ENCODE data around the gene ANXA2. TPM values are rescaled to one million over a fixed set of nuclear protein-coding genes. Genes with fewer than 3 reads are reported as not detected.

ANXA2 gene
- total and polyA plus RNA-seq, 4 donors = 62.7 to 138 (median 107) TPM

- no peak for DNase-seq (ENCODE audit: low spot score)
- H3K36me3 ChIP-seq (ENCODE audit: control insufficient read depth in 4 of 4, insufficient read depth in 3 of 4, low read depth in 1 of 4, low read length in 3 of 4) = peaks cover 0 to 4% (median 3%) of the 10 kb centered on the region in 4 donors
- H3K27ac ChIP-seq (ENCODE audit: low read depth in 1 of 2, low read length in 2 of 2) = no peak overlapping the region
Measured at GRCh38 chr15:60442031-60442650, 44.4 kb upstream of the ANXA2 start.

More at GRCh38 chr15:60442031-60442650, 44.4 kb upstream of the ANXA2 start:
- H3K9ac ChIP-seq (ENCODE audit: low read depth in 1 of 2, low read length in 2 of 2) = no peak overlapping the region
- no peak for TF ChIP-seq ATF3 (IDR thresholded peaks at IDR 0.05)
- TF ChIP-seq RAD21 (IDR thresholded peaks at IDR 0.05) = no peak
- no peak for TF ChIP-seq GABPA (IDR thresholded peaks at IDR 0.05 in 1 of 2, conservative IDR thresholded peaks at IDR 0.05 in 1 of 2)
- TF ChIP-seq, protein P1, sequence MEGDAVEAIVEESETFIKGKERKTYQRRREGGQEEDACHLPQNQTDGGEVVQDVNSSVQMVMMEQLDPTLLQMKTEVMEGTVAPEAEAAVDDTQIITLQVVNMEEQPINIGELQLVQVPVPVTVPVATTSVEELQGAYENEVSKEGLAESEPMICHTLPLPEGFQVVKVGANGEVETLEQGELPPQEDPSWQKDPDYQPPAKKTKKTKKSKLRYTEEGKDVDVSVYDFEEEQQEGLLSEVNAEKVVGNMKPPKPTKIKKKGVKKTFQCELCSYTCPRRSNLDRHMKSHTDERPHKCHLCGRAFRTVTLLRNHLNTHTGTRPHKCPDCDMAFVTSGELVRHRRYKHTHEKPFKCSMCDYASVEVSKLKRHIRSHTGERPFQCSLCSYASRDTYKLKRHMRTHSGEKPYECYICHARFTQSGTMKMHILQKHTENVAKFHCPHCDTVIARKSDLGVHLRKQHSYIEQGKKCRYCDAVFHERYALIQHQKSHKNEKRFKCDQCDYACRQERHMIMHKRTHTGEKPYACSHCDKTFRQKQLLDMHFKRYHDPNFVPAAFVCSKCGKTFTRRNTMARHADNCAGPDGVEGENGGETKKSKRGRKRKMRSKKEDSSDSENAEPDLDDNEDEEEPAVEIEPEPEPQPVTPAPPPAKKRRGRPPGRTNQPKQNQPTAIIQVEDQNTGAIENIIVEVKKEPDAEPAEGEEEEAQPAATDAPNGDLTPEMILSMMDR (IDR thresholded peaks at IDR 0.05; ENCODE audit: low read depth, low read length, missing input control) = no peak
- TF ChIP-seq EGR1 (IDR thresholded peaks at IDR 0.05; ENCODE audit: low read depth in 2 of 2) = no peak
- TF ChIP-seq NR2F2 (IDR thresholded peaks at IDR 0.05) = no peak
- no peak for TF ChIP-seq FOXA1 (IDR thresholded peaks at IDR 0.05)
- no peak for TF ChIP-seq YY1 (IDR thresholded peaks at IDR 0.05)
- no peak for TF ChIP-seq HNF4G (IDR thresholded peaks at IDR 0.05)
- TF ChIP-seq, protein P2, sequence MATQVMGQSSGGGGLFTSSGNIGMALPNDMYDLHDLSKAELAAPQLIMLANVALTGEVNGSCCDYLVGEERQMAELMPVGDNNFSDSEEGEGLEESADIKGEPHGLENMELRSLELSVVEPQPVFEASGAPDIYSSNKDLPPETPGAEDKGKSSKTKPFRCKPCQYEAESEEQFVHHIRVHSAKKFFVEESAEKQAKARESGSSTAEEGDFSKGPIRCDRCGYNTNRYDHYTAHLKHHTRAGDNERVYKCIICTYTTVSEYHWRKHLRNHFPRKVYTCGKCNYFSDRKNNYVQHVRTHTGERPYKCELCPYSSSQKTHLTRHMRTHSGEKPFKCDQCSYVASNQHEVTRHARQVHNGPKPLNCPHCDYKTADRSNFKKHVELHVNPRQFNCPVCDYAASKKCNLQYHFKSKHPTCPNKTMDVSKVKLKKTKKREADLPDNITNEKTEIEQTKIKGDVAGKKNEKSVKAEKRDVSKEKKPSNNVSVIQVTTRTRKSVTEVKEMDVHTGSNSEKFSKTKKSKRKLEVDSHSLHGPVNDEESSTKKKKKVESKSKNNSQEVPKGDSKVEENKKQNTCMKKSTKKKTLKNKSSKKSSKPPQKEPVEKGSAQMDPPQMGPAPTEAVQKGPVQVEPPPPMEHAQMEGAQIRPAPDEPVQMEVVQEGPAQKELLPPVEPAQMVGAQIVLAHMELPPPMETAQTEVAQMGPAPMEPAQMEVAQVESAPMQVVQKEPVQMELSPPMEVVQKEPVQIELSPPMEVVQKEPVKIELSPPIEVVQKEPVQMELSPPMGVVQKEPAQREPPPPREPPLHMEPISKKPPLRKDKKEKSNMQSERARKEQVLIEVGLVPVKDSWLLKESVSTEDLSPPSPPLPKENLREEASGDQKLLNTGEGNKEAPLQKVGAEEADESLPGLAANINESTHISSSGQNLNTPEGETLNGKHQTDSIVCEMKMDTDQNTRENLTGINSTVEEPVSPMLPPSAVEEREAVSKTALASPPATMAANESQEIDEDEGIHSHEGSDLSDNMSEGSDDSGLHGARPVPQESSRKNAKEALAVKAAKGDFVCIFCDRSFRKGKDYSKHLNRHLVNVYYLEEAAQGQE (IDR thresholded peaks at IDR 0.05) = no peak
- TF ChIP-seq HNF4A (conservative IDR thresholded peaks at IDR 0.05) = no peak
- TF ChIP-seq MAX (IDR thresholded peaks at IDR 0.05) = no peak
- no peak for TF ChIP-seq ZBTB33 (IDR thresholded peaks at IDR 0.05)
- TF ChIP-seq SP1 (IDR thresholded peaks at IDR 0.05) = no peak
- TF ChIP-seq TAF1 (conservative IDR thresholded peaks at IDR 0.05) = no peak
- H3K4me1 ChIP-seq (ENCODE audit: control insufficient read depth in 4 of 4, insufficient read depth in 4 of 4, low read length in 3 of 4) = peaks cover 0 to 5% (median 0%) of the 10 kb centered on the region in 4 donors
- WGBS = 77% methylated on average over 2 of the region's 2 CpGs
- H3K27me3 ChIP-seq (ENCODE audit: control insufficient read depth in 4 of 4, insufficient read depth in 4 of 4, low read length in 3 of 4) = no peaks in the 10 kb centered on the region
- H3K9me3 ChIP-seq (ENCODE audit: control insufficient read depth in 4 of 4, low read length in 3 of 4) = no peaks in the 10 kb centered on the region
- H3K4me3 ChIP-seq (ENCODE audit: low read depth in 1 of 3, low read length in 3 of 3) = no peak overlapping the region

Data from liver (tissue), 9 donors.